ENCODE results near the gene SGCD.

GRCh38 chr5:156588306-156588705, 261.3 kb downstream of the SGCD start:
- TF ChIP-seq CTCF (IDR thresholded peaks at IDR 0.05) (no peak), POLR2A (IDR thresholded peaks at IDR 0.05) (no peak)
